DND-41 (cell line): ENCODE results near the gene FSD1L.
"Not testable (repeated sequence)": the region's sequence is repeated elsewhere in the genome, so short reads cannot be mapped to it uniquely, and the experiment has no call there.

ENCODE experiments used
- ATAC-seq: fragments of 200-7000 bp; cut with Tn5 transposase; 3 replicates; pipeline ENCODE4 v1.9.1; 2021; ENCODE audit warnings: low read depth; ENCODE audit not compliant: insufficient read depth
- DNase-seq: peaks from one replicate; pipeline ENCODE4 v3.0.0-alpha.2; 2020
- H2AFZ ChIP-seq: 2 replicates; pipeline ENCODE4 v1.6.0; 2012; ENCODE audit warnings: low read depth, low read length
- H3K27ac ChIP-seq: 2 replicates; pipeline ENCODE4 v1.5.1; 2012; ENCODE audit warnings: low read length, inconsistent platforms
- H3K27me3 ChIP-seq: fragments of 200-600 bp; sonication (generic); 2 replicates; pipeline ENCODE4 v1.6.0; 2012; ENCODE audit warnings: low read length, mild to moderate bottlenecking, inconsistent platforms; ENCODE audit not compliant: insufficient read depth, poor library complexity
- H3K36me3 ChIP-seq: 2 replicates; pipeline ENCODE4 v1.5.1; 2012; ENCODE audit warnings: low read length, inconsistent platforms; ENCODE audit not compliant: insufficient read depth
- H3K4me1 ChIP-seq: 2 replicates; pipeline ENCODE4 v1.5.1; 2012; ENCODE audit warnings: mild to moderate bottlenecking, low read length; ENCODE audit not compliant: insufficient read depth
- H3K4me2 ChIP-seq: 2 replicates; pipeline ENCODE4 v1.6.0; 2012; ENCODE audit warnings: mild to moderate bottlenecking, moderate library complexity, low read length, inconsistent platforms; ENCODE audit not compliant: insufficient read depth
- H3K4me3 ChIP-seq, 2 experiments: fragments of 200-600 bp in 1 of 2; shearing (Covaris generic) in 1 of 2; 2 replicates each; pipeline ENCODE4 v1.5.1; 2012 to 2016; ENCODE audit warnings: inconsistent platforms in 2 of 2, low read length in 2 of 2, mild to moderate bottlenecking in 2 of 2, low read depth in 1 of 2, moderate library complexity in 1 of 2
- H3K79me2 ChIP-seq: 2 replicates; pipeline ENCODE4 v1.6.0; 2012; ENCODE audit warnings: low read length, inconsistent platforms; ENCODE audit not compliant: insufficient read depth
- H3K9ac ChIP-seq: 2 replicates; pipeline ENCODE4 v1.6.0; 2012; ENCODE audit warnings: low read depth, mild to moderate bottlenecking, inconsistent platforms, low read length, moderate library complexity
- H3K9me3 ChIP-seq: 2 replicates; pipeline ENCODE4 v1.5.1; 2012; ENCODE audit warnings: low read length, moderate library complexity, mild to moderate bottlenecking, inconsistent platforms; ENCODE audit not compliant: insufficient read depth, severe bottlenecking
- H4K20me1 ChIP-seq: 2 replicates; pipeline ENCODE4 v1.6.0; 2012; ENCODE audit warnings: low read length; ENCODE audit not compliant: insufficient read depth
- EZH2 ChIP-seq: IDR thresholded peaks from 3 replicates; pipeline ENCODE4 v1.6.1; 2012; ENCODE audit warnings: borderline replicate concordance, low read depth, mild to moderate bottlenecking, moderate library complexity, low read length, inconsistent platforms; ENCODE audit not compliant: severe bottlenecking
- TF ChIP-seq, protein P1 (sequence below): IDR thresholded peaks from 2 replicates; pipeline ENCODE4 v1.5.1; 2012; ENCODE audit warnings: borderline replicate concordance, low read length, moderate library complexity, mild to moderate bottlenecking; ENCODE audit not compliant: poor library complexity, severe bottlenecking; ENCODE audit errors: extremely low read depth

Gene FSD1L

GRCh38 chr9:105554042-105554441, 106.2 kb downstream of the FSD1L start:
- Histone ChIP-seq H3K27ac (no peak overlapping the region), H3K4me1 (peaks cover 13% of the 10 kb centered on the region), H2AFZ (no peak overlapping the region), H3K4me3 (no peak overlapping the region), H3K9ac (no peak overlapping the region), H4K20me1 (no peaks in the 10 kb centered on the region), H3K4me2 (no peak overlapping the region), H3K79me2 (peaks cover 11% of the 10 kb centered on the region), H3K36me3 (no peaks in the 10 kb centered on the region), H3K9me3 (no peaks in the 10 kb centered on the region), H3K27me3 (no peaks in the 10 kb centered on the region)
- ATAC-seq (no peak), DNase-seq (no peak)
- no peak for TF ChIP-seq EZH2
- TF ChIP-seq, protein P1, sequence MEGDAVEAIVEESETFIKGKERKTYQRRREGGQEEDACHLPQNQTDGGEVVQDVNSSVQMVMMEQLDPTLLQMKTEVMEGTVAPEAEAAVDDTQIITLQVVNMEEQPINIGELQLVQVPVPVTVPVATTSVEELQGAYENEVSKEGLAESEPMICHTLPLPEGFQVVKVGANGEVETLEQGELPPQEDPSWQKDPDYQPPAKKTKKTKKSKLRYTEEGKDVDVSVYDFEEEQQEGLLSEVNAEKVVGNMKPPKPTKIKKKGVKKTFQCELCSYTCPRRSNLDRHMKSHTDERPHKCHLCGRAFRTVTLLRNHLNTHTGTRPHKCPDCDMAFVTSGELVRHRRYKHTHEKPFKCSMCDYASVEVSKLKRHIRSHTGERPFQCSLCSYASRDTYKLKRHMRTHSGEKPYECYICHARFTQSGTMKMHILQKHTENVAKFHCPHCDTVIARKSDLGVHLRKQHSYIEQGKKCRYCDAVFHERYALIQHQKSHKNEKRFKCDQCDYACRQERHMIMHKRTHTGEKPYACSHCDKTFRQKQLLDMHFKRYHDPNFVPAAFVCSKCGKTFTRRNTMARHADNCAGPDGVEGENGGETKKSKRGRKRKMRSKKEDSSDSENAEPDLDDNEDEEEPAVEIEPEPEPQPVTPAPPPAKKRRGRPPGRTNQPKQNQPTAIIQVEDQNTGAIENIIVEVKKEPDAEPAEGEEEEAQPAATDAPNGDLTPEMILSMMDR, result no peak

DNA sequence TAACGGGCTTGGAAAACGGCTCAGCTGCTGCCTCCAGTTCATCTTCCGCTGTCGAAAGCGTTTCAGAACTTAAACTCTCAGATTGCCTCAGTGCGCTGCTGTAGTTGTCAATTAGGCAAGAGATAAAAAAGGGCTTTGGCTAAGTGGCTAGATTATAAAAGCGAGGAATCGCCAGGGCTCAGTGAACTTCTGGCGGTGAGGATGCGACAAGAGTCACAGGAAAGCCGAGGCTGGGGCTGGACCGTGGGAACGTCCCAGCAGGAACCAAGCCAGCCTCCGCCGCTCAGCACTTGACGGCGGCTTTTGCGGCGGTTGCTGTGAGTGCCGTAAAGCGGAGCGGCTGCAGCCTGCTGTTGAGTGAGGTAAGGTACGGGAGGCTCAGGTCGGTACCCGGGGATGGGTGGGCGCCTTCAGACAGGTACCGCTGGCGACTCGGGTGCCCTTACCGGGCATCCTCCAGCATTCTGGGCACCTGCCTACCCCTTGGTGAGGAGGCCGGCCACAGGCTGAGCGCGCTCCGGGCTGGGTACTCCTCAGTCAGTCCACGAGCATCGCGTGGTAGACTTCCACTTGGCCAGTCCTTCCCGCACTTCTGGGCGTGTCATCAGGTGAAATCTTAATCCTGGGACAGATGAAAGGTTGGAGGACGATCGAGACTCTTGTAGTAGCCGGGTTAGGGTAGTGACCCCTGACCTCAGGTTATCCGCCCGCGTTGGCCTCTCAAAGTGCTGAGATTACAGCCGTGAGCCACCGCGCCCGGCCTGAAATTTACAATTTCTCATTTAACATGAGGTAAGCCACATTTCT, 110.2 kb downstream of the FSD1L start, which contains the start of gene FKTN:
Gene FKTN, plus strand, starts transcription at position 328 of the 807 bp plus-strand sequence. CDS start 16,902 bp downstream, outside the sequence.
- Histone ChIP-seq H3K9ac (peak within 1 kb of the TSS; percentile 68), H3K27me3 (no peaks in the 10 kb centered on the region), H2AFZ (peak within 1 kb of the TSS; percentile 97), H3K9me3 (peaks cover 11% of the 10 kb centered on the region), H3K79me2 (peaks cover 17% of the 10 kb centered on the region), H3K4me1 (peaks cover 21% of the 10 kb centered on the region), H4K20me1 (no peaks in the 10 kb centered on the region), H3K4me3 (peak within 1 kb of the TSS; percentile 78 to 97), H3K27ac (peak within 1 kb of the TSS; percentile 86), H3K4me2 (peak within 1 kb of the TSS; percentile 67), H3K36me3 (no peaks in the 10 kb centered on the region; the same call in 1 of the 2 replicates)
- peak; percentile 86 for DNase-seq
- no peak for TF ChIP-seq EZH2
- TF ChIP-seq, protein P1, result no peak
- ATAC-seq, result peak; percentile 96

DNA sequence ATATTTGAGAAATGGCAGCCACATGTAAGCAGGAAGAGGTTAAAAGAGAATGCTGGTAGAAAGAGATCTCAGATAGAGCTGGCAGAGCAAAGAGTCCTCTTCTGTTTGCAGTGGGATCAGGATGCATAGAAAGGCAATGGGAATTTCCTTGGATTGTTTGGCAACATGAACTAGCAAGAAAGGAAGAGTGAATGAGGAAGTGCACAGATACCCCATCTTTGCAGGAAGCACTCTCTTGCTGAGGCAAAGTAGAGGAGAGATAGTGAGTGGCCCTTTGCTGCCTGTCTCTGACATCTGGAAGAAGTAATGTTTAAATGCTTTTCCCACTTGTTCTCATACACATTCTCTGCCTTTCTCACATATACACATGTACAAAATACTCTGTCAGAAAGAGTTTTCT, 124.6 kb downstream of the FSD1L start:
- Histone ChIP-seq H2AFZ (no peak overlapping the region), H3K4me3 (no peak overlapping the region), H4K20me1 (no peaks in the 10 kb centered on the region), H3K9me3 (no peaks in the 10 kb centered on the region), H3K9ac (no peak overlapping the region), H3K4me2 (no peak overlapping the region), H3K27ac (no peak overlapping the region), H3K4me1 (no peaks in the 10 kb centered on the region), H3K79me2 (no peaks in the 10 kb centered on the region), H3K36me3 (peaks cover 6% of the 10 kb centered on the region; the same call in 1 of the 2 replicates), H3K27me3 (no peaks in the 10 kb centered on the region)
- no peak for ATAC-seq
- TF ChIP-seq EZH2, result no peak
- TF ChIP-seq, protein P1, result no peak
- DNase-seq, result no peak

GRCh38 chr9:105579952-105580351, 132.1 kb downstream of the FSD1L start:
- H3K4me2 ChIP-seq, H3K9ac ChIP-seq, DNase-seq, ATAC-seq, H4K20me1 ChIP-seq, H3K79me2 ChIP-seq, H3K4me3 ChIP-seq, H3K36me3 ChIP-seq, H3K27ac ChIP-seq, H3K9me3 ChIP-seq, H2AFZ ChIP-seq, H3K4me1 ChIP-seq, H3K27me3 ChIP-seq: not testable (repeated sequence)

DNA sequence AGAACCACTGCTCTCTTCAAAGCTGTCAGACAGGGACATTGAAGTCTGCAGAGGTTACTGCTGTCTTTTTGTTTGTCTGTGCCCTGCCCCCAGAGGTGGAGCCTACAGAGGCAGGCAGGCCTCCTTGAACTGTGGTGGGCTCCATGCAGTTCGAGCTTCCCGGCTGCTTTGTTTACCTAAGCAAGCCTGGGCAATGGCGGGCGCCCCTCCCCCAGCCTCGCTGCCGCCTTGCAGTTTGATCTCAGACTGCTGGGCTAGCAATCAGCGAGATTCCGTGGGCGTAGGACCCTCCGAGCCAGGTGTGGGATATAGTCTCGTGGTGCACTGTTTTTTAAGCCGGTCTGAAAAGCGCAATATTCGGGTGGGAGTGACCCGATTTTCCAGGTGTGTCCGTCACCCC, 133.7 kb downstream of the FSD1L start:
- H3K36me3 ChIP-seq, H2AFZ ChIP-seq, ATAC-seq, H3K4me1 ChIP-seq, H3K9ac ChIP-seq, H3K27ac ChIP-seq, H3K79me2 ChIP-seq, H3K4me2 ChIP-seq, H4K20me1 ChIP-seq, H3K4me3 ChIP-seq, H3K27me3 ChIP-seq, H3K9me3 ChIP-seq, DNase-seq: not testable (repeated sequence)
